HG03280 (cell line): Measurements from ENCODE around the gene ZNF726.
"Not testable (repeated sequence)": the region's sequence is repeated elsewhere in the genome, so short reads cannot be mapped to it uniquely, and the experiment has no call there.

ENCODE experiments used
- ATAC-seq: cut with Tn5 transposase; IDR thresholded peaks from one replicate; pipeline ENCODE4 v1.9.1; 2021; ENCODE audit warnings: mild to moderate bottlenecking, moderate library complexity; ENCODE audit not compliant: unreplicated experiment

Gene ZNF726

GRCh38 chr19:23937031-23937430 lies 22.3 kb downstream of the ZNF726 start:
- ATAC-seq = not testable (repeated sequence)

- no peak for ATAC-seq
Measured at GRCh38 chr19:23943411-23943810, 28.7 kb downstream of the ZNF726 start.

DNA sequence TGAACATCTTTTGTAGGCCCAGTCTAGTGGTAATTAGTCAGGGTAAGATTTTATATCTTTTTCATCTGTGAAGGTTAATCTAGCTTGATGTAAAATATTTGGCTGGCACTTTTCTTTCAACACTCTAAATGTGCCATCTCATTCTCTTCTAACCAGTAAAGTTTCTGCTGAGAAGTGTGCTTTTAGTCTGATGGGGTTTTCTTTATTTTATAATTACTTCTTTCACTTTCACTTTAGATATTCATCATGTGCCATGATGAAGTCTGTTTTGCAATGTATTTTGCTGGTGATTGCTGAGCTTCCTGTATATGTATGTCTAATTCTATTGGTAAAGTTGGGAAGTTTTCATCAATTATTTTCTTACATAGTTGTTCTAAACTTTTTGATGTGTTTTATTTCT lies 31.9 kb downstream of the ZNF726 start:
- no peak for ATAC-seq

DNA sequence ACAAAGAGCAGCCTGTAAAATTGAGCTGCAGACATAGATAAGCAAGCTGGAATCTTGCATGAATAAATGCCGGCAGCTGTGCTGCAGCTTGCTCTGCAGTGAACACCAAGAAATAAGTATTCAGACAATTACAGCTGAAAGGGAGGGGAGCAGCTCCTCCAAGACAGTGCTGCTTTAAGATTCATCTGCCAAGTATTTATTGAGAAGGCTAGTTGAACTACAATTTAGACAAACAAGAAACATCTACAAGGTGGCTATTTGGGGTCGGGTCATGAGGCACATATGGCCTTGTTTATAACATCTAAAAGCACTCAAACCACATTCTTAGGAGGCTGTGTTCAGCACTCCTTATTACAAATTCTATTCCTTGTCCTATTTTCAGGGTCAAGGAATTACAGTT lies 34.9 kb downstream of the ZNF726 start:
- ATAC-seq = no peak

- no peak for ATAC-seq
Measured at GRCh38 chr19:23956051-23956450, 41.4 kb downstream of the ZNF726 start.

DNA sequence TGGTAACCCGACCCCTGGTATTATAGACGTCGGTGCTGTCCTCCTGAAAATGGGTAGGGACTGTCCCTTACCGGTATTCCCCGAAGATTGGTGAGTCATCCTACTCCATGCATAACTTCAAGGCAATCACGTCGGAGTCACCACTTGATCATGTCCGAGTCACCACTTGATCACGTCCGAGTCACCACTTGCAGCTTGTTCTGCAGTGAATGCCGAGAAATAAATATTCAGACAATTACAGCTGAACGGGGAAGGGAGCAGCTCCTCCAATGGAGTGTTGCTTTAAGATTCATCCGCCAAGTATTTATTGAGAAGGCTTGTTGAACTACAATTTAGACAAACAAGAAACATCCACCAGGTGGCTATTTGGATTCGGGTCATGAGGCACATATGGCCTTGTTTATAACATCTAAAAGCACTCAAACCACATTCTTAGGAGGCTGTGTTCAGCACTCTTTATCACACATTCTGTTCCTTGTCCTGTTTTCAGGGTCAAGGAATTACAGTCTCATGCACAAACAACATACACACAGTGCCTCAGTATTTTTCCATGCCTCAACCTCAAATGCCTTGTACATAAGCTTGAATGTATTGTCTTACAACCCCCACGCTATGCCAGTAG lies 43.1 kb downstream of the ZNF726 start:
- no peak for ATAC-seq

DNA sequence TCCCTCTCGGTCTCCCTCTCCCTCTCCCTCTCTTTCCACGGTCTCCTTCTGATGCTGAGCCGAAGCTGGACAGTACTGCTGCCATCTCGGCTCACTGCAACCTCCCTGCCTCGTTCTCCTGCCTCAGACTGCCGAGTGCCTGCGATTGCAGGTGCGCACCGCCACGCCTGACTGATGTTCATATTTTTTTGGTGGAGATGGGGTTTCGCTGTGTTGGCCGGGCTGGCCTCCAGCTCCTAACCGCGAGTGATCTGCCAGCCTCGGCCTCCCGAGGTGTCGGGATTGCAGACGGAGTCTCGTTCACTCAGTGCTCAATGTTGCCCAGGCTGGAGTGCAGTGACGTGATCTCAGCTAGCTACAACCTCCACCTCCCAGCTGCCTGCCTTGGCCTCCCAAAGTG lies 48.7 kb downstream of the ZNF726 start:
- ATAC-seq = not testable (repeated sequence)

- ATAC-seq = not testable (repeated sequence)
Measured at GRCh38 chr19:23963881-23964280, 49.2 kb downstream of the ZNF726 start.

GRCh38 chr19:23964334-23964733 lies 49.6 kb downstream of the ZNF726 start:
- not testable (repeated sequence) for ATAC-seq

DNA sequence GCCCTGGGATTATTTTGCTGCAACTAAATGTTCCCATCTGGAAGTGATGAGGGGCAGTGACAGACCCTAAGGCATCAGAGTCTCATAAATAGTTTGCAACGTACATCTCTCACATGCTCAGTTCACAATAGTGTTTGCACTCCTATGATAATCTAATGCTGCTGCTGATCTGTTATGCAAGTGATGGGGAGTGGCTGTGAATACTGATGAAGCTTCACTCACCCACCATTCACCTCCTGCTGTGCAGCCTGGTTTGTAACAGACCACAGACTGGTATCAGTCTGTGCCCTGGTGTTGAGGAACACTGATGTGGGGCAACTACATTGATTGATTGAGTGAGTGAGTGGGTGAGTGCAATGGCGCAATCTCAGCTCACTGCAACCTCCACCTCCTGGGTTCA lies 54.9 kb downstream of the ZNF726 start:
- ATAC-seq = no peak

DNA sequence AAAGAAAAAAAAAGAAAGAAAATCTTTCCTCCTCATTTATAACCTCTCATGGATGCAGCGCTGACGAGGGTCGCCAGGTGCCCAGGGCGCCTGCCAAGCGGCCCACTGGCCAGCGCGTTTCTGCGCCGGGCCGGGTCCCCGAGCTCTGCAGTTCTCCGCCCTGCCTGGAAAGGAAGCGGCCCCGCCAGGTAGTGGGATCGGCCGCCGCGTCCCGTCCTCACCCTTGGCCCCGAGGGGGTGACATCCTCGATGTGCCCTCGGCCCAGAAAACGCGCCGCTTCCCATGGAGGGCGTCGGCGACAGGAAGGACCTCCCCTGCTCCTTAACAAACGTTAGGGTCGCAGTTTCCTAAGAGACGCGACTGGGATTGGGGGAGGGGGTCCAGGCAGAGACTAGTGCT lies 56.9 kb downstream of the ZNF726 start:
- ATAC-seq = no peak

GRCh38 chr19:23972161-23972560 lies 57.5 kb downstream of the ZNF726 start:
- no peak for ATAC-seq

DNA sequence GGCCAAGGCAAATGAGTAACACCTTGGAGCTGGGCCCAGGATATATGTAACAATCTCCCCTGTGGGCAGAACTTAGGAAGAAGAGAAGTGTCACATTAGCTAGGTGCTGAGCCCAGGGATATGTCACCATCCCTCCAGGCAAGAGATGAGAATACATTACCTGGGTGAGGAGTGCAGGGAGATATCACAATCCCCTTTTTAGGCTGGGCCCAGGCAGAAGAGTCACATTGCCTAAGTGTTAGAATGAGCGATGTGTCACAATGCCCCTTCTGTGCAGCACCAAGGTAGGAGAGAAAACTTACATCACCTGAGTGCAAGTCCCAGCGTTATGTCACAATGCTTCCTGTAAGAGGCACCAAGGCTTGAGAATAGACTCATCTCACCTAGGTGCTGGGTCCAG lies 60.3 kb downstream of the ZNF726 start:
- ATAC-seq = no peak

GRCh38 chr19:23976631-23977030 lies 61.9 kb downstream of the ZNF726 start:
- not testable (repeated sequence) for ATAC-seq

GRCh38 chr19:23977256-23977655 lies 62.6 kb downstream of the ZNF726 start:
- not testable (repeated sequence) for ATAC-seq

DNA sequence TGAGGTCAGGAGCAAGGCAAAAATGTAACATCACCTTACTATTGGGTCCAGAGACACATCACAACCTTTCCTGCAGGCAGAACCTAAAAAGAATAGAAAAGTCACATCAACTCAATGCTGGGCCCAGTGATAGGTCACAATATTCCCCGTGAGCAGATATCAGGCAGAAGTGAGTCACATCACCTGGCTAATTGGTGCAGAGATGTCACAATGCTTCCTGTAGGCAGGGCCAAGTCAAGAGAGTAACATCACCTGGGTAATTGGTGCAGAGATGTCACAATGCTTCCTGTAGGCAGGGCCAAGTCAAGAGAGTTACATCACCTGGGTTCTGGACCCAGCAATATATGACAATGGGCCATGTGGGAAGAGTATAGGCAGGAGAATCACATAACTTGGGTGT lies 63.4 kb downstream of the ZNF726 start:
- no peak for ATAC-seq

DNA sequence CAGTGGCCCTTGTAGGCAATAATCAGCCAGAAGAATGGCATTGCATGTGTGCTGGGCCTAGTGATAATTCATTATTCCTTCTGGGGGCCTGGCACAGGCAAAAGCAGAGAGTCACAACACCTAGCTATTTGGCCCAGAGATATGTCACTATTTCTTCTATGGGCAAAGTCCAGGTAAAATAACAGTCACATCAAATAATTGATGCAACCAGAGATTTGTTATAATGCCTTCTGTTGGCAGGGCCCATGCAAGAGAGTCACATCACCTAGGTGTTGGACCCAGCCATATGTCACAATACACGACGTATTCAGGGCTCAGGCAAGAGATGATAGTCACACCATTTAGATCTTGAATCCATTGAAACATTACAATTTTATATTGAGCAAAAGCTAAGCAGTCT lies 66.1 kb downstream of the ZNF726 start:
- no peak for ATAC-seq

DNA sequence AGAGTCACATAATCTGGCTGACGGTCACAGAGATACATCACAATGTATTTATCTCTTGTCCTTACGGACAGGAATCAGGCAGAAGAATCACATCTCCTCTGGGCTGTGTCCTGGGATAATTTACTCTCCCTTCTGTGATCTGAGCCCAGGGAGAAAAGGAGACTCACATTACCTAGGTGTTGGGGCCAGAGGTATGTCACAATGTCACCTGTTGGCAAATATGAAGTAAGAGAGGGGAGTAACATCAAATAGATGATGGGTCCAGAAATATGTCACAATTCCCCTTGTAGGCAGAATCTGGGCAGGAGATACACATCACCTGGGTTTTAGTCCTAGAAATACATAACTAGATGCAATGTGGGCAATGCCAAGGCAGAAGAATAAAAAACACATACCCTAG lies 67.2 kb downstream of the ZNF726 start:
- no peak for ATAC-seq

DNA sequence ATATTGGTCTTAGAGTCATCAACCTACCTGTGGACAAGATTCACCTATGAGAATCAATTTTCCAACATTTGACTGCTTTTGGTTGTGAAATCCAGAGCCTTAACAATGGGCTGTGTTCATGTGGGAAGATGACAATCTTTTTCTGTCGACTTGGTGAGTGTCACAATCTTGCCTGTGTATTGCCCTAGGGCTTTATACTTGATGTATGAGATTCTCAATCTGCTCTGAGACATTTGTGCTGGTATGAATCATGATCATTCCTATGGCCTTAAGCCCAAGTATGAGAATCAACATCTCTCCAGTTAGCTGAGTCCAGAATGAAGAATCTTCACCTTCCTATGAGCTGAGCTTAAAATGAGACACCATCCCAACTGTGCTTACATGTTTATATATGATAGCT lies 68.7 kb downstream of the ZNF726 start:
- ATAC-seq = no peak
